ENCODE data around the gene EPHB2.

DNA sequence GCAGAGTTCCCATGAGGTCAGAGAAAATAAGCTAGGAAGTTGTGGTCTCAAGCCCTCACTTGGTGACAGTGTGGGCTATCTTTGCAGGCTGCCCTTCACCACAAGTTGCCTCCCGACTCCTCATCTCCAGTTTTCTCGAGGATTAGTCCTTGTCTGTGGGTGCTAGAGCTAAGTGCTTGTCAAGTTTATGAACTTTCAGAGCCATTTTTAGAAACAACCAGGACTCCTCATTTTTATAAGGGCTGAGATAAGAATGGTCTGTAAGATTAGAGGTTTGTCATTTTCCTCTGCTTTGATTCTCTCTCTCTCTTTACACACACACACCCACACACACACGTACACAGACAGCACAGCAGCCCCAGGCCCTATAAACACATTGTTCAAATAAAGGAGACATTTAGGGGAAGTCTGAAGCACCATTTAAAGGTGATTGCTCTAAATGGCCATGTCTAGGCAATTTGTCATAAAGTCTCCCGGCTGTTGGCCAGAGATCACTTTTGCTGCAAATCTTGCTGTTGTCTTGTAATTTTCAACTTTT lies 134.8 kb downstream of the EPHB2 start:
- TF ChIP-seq POLR2A (IDR thresholded peaks at IDR 0.05) (no peak), EP300 (IDR thresholded peaks at IDR 0.05) (no peak), CTCF (IDR thresholded peaks at IDR 0.05) (no peak), POLR2AphosphoS5 (IDR thresholded peaks at IDR 0.05) (no peak)
